ENCODE measurements around the gene INKA2. TPM values are rescaled to one million over a fixed set of nuclear protein-coding genes. Genes with fewer than 3 reads are reported as not detected.

The INKA2 gene
- total and polyA plus RNA-seq, 10 of the 15 experiments (the other 5 are each of a cell fraction or from before 2014, with no cell fraction given) = 0.38 to 5.1 (median 1.3) TPM; not detected in 1

DNA sequence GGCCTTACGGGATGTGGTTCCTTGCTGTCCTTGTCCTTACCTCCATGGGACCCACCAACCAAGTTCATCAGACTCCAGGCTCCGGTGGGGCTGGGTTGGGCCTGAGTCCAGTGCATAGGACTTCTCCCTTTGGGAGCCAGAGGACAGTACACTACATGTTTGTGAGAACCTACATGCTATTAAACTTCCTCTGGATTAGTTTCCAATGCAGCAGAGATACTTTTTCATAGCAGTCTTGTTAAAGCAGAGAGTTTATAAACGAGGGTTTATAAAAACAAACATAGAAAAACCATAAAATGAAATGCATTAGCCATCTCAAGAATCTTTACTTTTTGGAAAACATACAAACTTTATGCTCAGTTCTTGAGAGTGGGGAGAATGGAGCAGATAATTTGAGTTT lies 33.4 kb downstream of the INKA2 start (continued):
- TF ChIP-seq CREB1 (IDR thresholded peaks at IDR 0.05; ENCODE audit: low read depth) (no peak), MTA2 (IDR thresholded peaks at IDR 0.05; ENCODE audit: low read depth) (no peak), RUNX3 (IDR thresholded peaks at IDR 0.05; ENCODE audit: low read length) (no peak), BCL11A (IDR thresholded peaks at IDR 0.05; ENCODE audit: low read depth, low read length) (no peak), EZH2 (IDR thresholded peaks at IDR 0.05; ENCODE audit: borderline replicate concordance, control insufficient read depth, low read depth, low read length) (no peak), MYB (IDR thresholded peaks at IDR 0.05; ENCODE audit: borderline replicate concordance, low read depth, low read length) (no peak)

DNA sequence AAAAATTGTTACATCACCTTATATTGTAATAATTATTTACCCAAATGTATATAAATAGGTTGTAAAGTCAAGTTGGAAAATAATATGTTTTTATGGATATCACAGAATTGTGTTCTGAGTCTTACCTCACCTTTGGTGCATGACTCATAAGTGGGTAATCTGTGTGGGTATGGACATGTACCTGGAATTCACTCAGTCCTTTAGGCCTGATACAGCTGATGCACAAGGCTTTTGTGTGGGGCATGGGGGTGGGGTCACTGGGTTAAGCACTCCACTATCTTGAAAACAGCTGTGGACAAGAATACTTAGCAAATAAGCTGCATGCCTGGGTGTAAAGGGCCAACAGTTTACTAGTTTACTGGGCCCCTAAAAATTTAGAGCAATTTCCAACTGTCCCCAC lies 34.4 kb downstream of the INKA2 start:
- RAD21 ChIA-PET (ENCODE audit: unreplicated experiment) = interaction anchor here (1.5 kb wide), 1 partner anchor 12 kb away, joined by 3 read pairs; no protein-coding TSS in a partner anchor
- Histone ChIP-seq H3K36me3 (ENCODE audit: control insufficient read depth in 2 of 2, insufficient read depth in 2 of 2, low read length in 1 of 2) (peaks cover 9 to 51% of the 10 kb centered on the region in 2 experiments), H3K9ac (ENCODE audit: control insufficient read depth, insufficient read depth, low read length) (no peak overlapping the region), H3K27ac (ENCODE audit: control insufficient read depth, insufficient read depth) (no peak overlapping the region), H3K79me2 (ENCODE audit: control insufficient read depth, insufficient read depth, low read length) (peaks cover 3% of the 10 kb centered on the region), H2AFZ (ENCODE audit: control insufficient read depth, low read depth, low read length) (no peak overlapping the region), H3K9me3 (replicated peaks; ENCODE audit: control insufficient read depth, insufficient read depth, low read length) (no peaks in the 10 kb centered on the region), H4K20me1 (ENCODE audit: control insufficient read depth, insufficient read depth) (no peaks in the 10 kb centered on the region), H3K27me3 (replicated peaks in 1 of 2; ENCODE audit: control insufficient read depth in 2 of 2, insufficient read depth in 2 of 2, low read length in 1 of 2) (no peaks in the 10 kb centered on the region), H3K4me1 (ENCODE audit: control insufficient read depth, insufficient read depth, low read length) (peaks cover 7% of the 10 kb centered on the region), H3K4me2 (ENCODE audit: control insufficient read depth, insufficient read depth) (no peak overlapping the region), H3K4me3 (no peak overlapping the region)
- CTCF ChIA-PET = interaction anchor here (1.0 to 11.3 kb wide), 5 partner anchors 10 to 197 kb away, joined by 3 to 101 read pairs (median 5); no protein-coding TSS in a partner anchor
- ATAC-seq (no peak), FAIRE-seq (no peak), DNase-seq (ENCODE audit: low read depth, low spot score) (no peak)
- intact Hi-C loops (cut with micrococcal nuclease; ENCODE audit: unreplicated experiment) = no loop called here
- SMC1A ChIA-PET (ENCODE audit: uncharacterized antibody, unreplicated experiment) = interaction anchor here (0.5 to 9.9 kb wide), 6 partner anchors 9 to 197 kb away, joined by 3 to 90 read pairs (median 6); no protein-coding TSS in a partner anchor
- BruUV-seq (replicated peaks) = no TSS peak
- POLR2A ChIA-PET = interaction anchor here (1.0 kb wide), 1 partner anchor 17 kb away, joined by 4 read pairs; no protein-coding TSS in a partner anchor
- in situ Hi-C loops (cut with MboI) = no loop called here
- TF ChIP-seq, protein P1, sequence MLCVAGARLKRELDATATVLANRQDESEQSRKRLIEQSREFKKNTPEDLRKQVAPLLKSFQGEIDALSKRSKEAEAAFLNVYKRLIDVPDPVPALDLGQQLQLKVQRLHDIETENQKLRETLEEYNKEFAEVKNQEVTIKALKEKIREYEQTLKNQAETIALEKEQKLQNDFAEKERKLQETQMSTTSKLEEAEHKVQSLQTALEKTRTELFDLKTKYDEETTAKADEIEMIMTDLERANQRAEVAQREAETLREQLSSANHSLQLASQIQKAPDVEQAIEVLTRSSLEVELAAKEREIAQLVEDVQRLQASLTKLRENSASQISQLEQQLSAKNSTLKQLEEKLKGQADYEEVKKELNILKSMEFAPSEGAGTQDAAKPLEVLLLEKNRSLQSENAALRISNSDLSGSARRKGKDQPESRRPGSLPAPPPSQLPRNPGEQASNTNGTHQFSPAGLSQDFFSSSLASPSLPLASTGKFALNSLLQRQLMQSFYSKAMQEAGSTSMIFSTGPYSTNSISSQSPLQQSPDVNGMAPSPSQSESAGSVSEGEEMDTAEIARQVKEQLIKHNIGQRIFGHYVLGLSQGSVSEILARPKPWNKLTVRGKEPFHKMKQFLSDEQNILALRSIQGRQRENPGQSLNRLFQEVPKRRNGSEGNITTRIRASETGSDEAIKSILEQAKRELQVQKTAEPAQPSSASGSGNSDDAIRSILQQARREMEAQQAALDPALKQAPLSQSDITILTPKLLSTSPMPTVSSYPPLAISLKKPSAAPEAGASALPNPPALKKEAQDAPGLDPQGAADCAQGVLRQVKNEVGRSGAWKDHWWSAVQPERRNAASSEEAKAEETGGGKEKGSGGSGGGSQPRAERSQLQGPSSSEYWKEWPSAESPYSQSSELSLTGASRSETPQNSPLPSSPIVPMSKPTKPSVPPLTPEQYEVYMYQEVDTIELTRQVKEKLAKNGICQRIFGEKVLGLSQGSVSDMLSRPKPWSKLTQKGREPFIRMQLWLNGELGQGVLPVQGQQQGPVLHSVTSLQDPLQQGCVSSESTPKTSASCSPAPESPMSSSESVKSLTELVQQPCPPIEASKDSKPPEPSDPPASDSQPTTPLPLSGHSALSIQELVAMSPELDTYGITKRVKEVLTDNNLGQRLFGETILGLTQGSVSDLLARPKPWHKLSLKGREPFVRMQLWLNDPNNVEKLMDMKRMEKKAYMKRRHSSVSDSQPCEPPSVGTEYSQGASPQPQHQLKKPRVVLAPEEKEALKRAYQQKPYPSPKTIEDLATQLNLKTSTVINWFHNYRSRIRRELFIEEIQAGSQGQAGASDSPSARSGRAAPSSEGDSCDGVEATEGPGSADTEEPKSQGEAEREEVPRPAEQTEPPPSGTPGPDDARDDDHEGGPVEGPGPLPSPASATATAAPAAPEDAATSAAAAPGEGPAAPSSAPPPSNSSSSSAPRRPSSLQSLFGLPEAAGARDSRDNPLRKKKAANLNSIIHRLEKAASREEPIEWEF (IDR thresholded peaks at IDR 0.05; ENCODE audit: insufficient replicate concordance, low read depth, low read length) = no peak
- no peak for TF ChIP-seq FOS (IDR thresholded peaks at IDR 0.05; ENCODE audit: borderline replicate concordance, extremely low read depth, insufficient read length)
- no peak for TF ChIP-seq TCF7 (IDR thresholded peaks at IDR 0.05; ENCODE audit: borderline replicate concordance)
- TF ChIP-seq ZNF274 (IDR thresholded peaks at IDR 0.05; ENCODE audit: insufficient read depth, insufficient read length) = no peak
- no peak for TF ChIP-seq RCOR1 (conservative IDR thresholded peaks at IDR 0.05; ENCODE audit: low read depth, low read length)
- TF ChIP-seq BACH1 (IDR thresholded peaks at IDR 0.05; ENCODE audit: borderline replicate concordance) = no peak
- TF ChIP-seq, protein P2, sequence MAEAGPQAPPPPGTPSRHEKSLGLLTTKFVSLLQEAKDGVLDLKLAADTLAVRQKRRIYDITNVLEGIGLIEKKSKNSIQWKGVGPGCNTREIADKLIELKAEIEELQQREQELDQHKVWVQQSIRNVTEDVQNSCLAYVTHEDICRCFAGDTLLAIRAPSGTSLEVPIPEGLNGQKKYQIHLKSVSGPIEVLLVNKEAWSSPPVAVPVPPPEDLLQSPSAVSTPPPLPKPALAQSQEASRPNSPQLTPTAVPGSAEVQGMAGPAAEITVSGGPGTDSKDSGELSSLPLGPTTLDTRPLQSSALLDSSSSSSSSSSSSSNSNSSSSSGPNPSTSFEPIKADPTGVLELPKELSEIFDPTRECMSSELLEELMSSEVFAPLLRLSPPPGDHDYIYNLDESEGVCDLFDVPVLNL (IDR thresholded peaks at IDR 0.05; ENCODE audit: low read depth, low read length) = no peak
- TF ChIP-seq CBX5 (IDR thresholded peaks at IDR 0.05; ENCODE audit: low read depth) = no peak
- TF ChIP-seq RELA (IDR thresholded peaks at IDR 0.05; ENCODE audit: borderline replicate concordance, partially characterized antibody) = no peak
- no peak for TF ChIP-seq TAF1 (IDR thresholded peaks at IDR 0.05; ENCODE audit: borderline replicate concordance, low read depth, low read length)
